GM12878 (cell line): ENCODE results near the gene FNDC3A. TPM values are rescaled to one million over a fixed set of nuclear protein-coding genes. Genes with fewer than 3 reads are reported as not detected.
"Not testable (repeated sequence)": the region's sequence is repeated elsewhere in the genome, so short reads cannot be mapped to it uniquely, and the experiment has no call there.

Experiments
- ATAC-seq: fragments of 200-7000 bp; cut with Tn5 transposase; 3 replicates; pipeline ENCODE4 v1.9.1; 2020; ENCODE audit warnings: mild to moderate bottlenecking, moderate library complexity
- BruUV-seq: library from RNA; stranded (reverse); fragments of 400-500 nt; replicated peaks from 2 replicates; lab custom pipeline; 2021; lab: Mats Ljungman, UMichigan
- CTCF ChIA-PET: fragments of 300-600 bp; sonication (Branson Sonifier 250); formaldehyde crosslinking; extraction: SDS; loops from one replicate; lab custom pipeline; 2021; ENCODE audit warnings: inconsistent platforms; lab: Yijun Ruan, JAX
- POLR2A ChIA-PET: fragments of 350-600 bp; formaldehyde crosslinking; extraction: SDS; loops from one replicate; lab custom pipeline; 2021; ENCODE audit warnings: inconsistent platforms; lab: Charles Lee
- RAD21 ChIA-PET: fragments of 300-600 bp; sonication (Branson Sonifier 250); formaldehyde crosslinking; loops from one replicate; lab custom pipeline; 2023; ENCODE audit warnings: antibody characterized with exemption; ENCODE audit not compliant: unreplicated experiment; lab: Charles Lee
- SMC1A ChIA-PET: fragments of 300-600 bp; sonication (Branson Sonifier 250); formaldehyde crosslinking; loops from one replicate; lab custom pipeline; 2023; ENCODE audit not compliant: unreplicated experiment, uncharacterized antibody; lab: Charles Lee
- DNase-seq: peaks from one replicate; pipeline ENCODE4 v3.0.0-alpha.2; 2011; ENCODE audit warnings: low read depth, low spot score
- FAIRE-seq: peaks from 3 replicates; lab custom pipeline; 2011; peaks lifted over from hg19 to GRCh38; lab: Jason Lieb, UNC
- H2AFZ ChIP-seq: 2 replicates; pipeline ENCODE4 v1.6.0; 2011; ENCODE audit warnings: low read depth, low read length, control low read depth; ENCODE audit not compliant: control insufficient read depth
- H3K27ac ChIP-seq: 2 replicates; pipeline ENCODE4 v1.5.1; 2011; ENCODE audit warnings: control low read depth; ENCODE audit not compliant: control insufficient read depth, insufficient read depth
- H3K27me3 ChIP-seq, 2 experiments: replicated peaks in 1 of 2; 2 replicates each; pipeline versions ENCODE4 v1.6.0 to v1.6.1; 2011; ENCODE audit warnings: low read length in 1 of 2; ENCODE audit not compliant: control insufficient read depth in 2 of 2, insufficient read depth in 2 of 2
- H3K36me3 ChIP-seq, 2 experiments: 2 replicates each; pipeline ENCODE4 v1.5.1; 2011; ENCODE audit warnings: low read length in 1 of 2; ENCODE audit not compliant: control insufficient read depth in 2 of 2, insufficient read depth in 2 of 2
- H3K4me1 ChIP-seq: 2 replicates; pipeline ENCODE4 v1.6.1; 2011; ENCODE audit warnings: mild to moderate bottlenecking, low read length, moderate library complexity, mixed read lengths; ENCODE audit not compliant: control insufficient read depth, insufficient read depth
- H3K4me2 ChIP-seq: 2 replicates; pipeline ENCODE4 v1.6.0; 2011; ENCODE audit warnings: control low read depth; ENCODE audit not compliant: control insufficient read depth, insufficient read depth
- H3K4me3 ChIP-seq: fragments of 200-600 bp; sonication (generic); 2 replicates; pipeline ENCODE4 v1.5.1; 2016
- H3K79me2 ChIP-seq: 2 replicates; pipeline ENCODE4 v1.6.0; 2011; ENCODE audit warnings: low read length; ENCODE audit not compliant: control insufficient read depth, insufficient read depth
- H3K9ac ChIP-seq: 2 replicates; pipeline ENCODE4 v1.8.0; 2011; ENCODE audit warnings: low read length, control low read depth, mixed read lengths; ENCODE audit not compliant: control insufficient read depth, insufficient read depth
- H3K9me3 ChIP-seq: replicated peaks from 3 replicates; pipeline ENCODE4 v1.5.1; 2011; ENCODE audit warnings: mild to moderate bottlenecking, low read length; ENCODE audit not compliant: control insufficient read depth, insufficient read depth
- H4K20me1 ChIP-seq: 2 replicates; pipeline ENCODE4 v1.6.0; 2011; ENCODE audit not compliant: control insufficient read depth, insufficient read depth
- CBFB ChIP-seq: IDR thresholded peaks from 2 replicates; pipeline ENCODE4 v1.6.1; 2016; ENCODE audit warnings: antibody characterized with exemption, low read depth
- RB1 ChIP-seq: fragments of 450-650 bp; formaldehyde crosslinking; IDR thresholded peaks from 2 replicates; pipeline ENCODE4 v1.6.1; 2017; ENCODE audit warnings: mild to moderate bottlenecking, borderline replicate concordance
- WGBS: methylation state at CpG from one replicate; pipeline ENCODE4 v1.1.6; 2016; ENCODE audit warnings: low lambda C conversion rate; ENCODE audit not compliant: insufficient replicate concordance, insufficient coverage; ENCODE audit errors: missing lambda C conversion rate; 5-methylcytosine and 5-hydroxymethylcytosine counted together
- in situ Hi-C: fragments of 300-500 bp; cut with MboI; formaldehyde crosslinking; loops from 9 replicates; pipeline ENCODE4 v1.14.3; 2018; ENCODE audit warnings: mixed read lengths
- intact Hi-C: fragments of 100-400 bp; cut with micrococcal nuclease; formaldehyde crosslinking; loops from one replicate; pipeline ENCODE4 v1.14.2; 2022; ENCODE audit not compliant: unreplicated experiment
- polyA plus RNA-seq, 11 experiments: library from polyadenylated mRNA; depleted of rRNA in 4 of 11; unstranded in 6 of 11; stranded (reverse) in 5 of 11; fragments of >200 nt; fragmentation: Nextera tagmentation in 4 of 11; fragmentation: Illumina TruSeq in 1 of 11; extraction: Ambion mirVana in 4 of 11; extraction: Trizol in 1 of 11; gene quantifications; 1 replicate in 1 of 11; 2 replicates in 10 of 11; pipeline versions ENCODE4 v1.2.1 to v1.2.3, GENCODE V29; 2011 to 2016; ENCODE audit warnings: inconsistent platforms in 2 of 11, missing spikeins in 2 of 11, low read depth in 1 of 11
- total RNA-seq, 4 experiments: library from RNA; depleted of rRNA in 3 of 4; stranded (reverse); fragments of >200 nt in 3 of 4; fragmentation: Illumina TruSeq in 1 of 4; extraction: Trizol in 1 of 4; gene quantifications; 2 replicates each; pipeline versions ENCODE4 v1.2.1 to v1.2.3, GENCODE V29; 2013 to 2021

Gene FNDC3A
- total and polyA plus RNA-seq, 10 of the 15 experiments (the other 5 are each of a cell fraction or from before 2014, with no cell fraction given), result 6.3 to 46.4 (median 22.8) TPM

GRCh38 chr13:49066856-49067255 lies 91.1 kb downstream of the FNDC3A start (continued):
- TF ChIP-seq RB1, result no peak
- no peak for TF ChIP-seq CBFB
- TF ChIP-seq, all 136 proteins: peak for 0

- BruUV-seq, DNase-seq, H3K27me3 ChIP-seq, RAD21 ChIA-PET, H3K4me1 ChIP-seq, SMC1A ChIA-PET, H3K36me3 ChIP-seq, H3K9me3 ChIP-seq, in situ Hi-C loops, ATAC-seq, intact Hi-C loops, H3K27ac ChIP-seq, FAIRE-seq, H3K79me2 ChIP-seq, H4K20me1 ChIP-seq, H3K9ac ChIP-seq, POLR2A ChIA-PET, H3K4me3 ChIP-seq, H2AFZ ChIP-seq, H3K4me2 ChIP-seq: not testable (repeated sequence)
- CTCF ChIA-PET, result interaction anchor here (0.5 to 1.4 kb wide), 2 partner anchors 10 to 456 kb away, joined by 3 to 4 read pairs; no protein-coding TSS in a partner anchor
- WGBS, result 95% methylated on average over 1 of the region's 1 CpG
Observed at GRCh38 chr13:49068498-49068897, 92.8 kb downstream of the FNDC3A start.

GRCh38 chr13:49070021-49070420 lies 94.3 kb downstream of the FNDC3A start:
- H3K9ac ChIP-seq, H3K36me3 ChIP-seq, H3K27me3 ChIP-seq, DNase-seq, CTCF ChIA-PET, H3K4me3 ChIP-seq, H3K79me2 ChIP-seq, H4K20me1 ChIP-seq, in situ Hi-C loops, H3K9me3 ChIP-seq, intact Hi-C loops, H3K27ac ChIP-seq, BruUV-seq, H3K4me2 ChIP-seq, FAIRE-seq, H3K4me1 ChIP-seq, ATAC-seq, H2AFZ ChIP-seq: not testable (repeated sequence)
- WGBS, result 98% methylated on average over 6 of the region's 6 CpGs
- ChIA-PET SMC1A (interaction anchor here (0.9 to 1.1 kb wide), 3 partner anchors 11 to 550 kb away, joined by 3 to 4 read pairs (median 3); no protein-coding TSS in a partner anchor), RAD21 (interaction anchor here (0.6 kb wide), 1 partner anchor 595 kb away, joined by 3 read pairs; no protein-coding TSS in a partner anchor), POLR2A (interaction anchor here (0.6 kb wide), 1 partner anchor 944 kb away, joined by 4 read pairs; no protein-coding TSS in a partner anchor)
